ENCODE results near the gene ZNF827.

ZNF827 gene

DNA sequence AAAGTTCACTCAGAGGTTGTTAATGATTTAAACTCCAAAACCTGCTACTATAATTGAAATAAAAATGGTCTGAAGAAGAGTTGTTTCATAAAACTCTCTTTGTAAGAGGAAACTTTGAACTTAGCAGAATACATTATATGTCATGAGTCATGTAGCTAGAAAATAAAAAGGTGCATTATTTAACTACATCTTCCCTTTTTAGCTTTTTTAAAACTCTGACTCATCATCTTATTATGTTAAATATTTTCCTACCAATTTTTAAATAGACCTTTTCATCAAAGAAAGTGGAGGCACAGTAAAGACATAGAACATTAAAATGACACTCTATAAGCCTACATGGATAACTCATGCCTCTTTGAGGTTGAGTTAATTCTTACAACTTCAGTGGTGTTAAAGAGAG, 1.2 kb upstream of the ZNF827 start:
- Histone ChIP-seq H3K36me3 (ENCODE audit: control insufficient read depth in 2 of 2, insufficient read depth in 1 of 2, low read length in 2 of 2) (no peaks in the 10 kb centered on the region), H3K4me3 (ENCODE audit: low read depth, low read length) (no peak overlapping the region), H3K27ac (ENCODE audit: extremely low read depth, low read depth, low read length) (no peak overlapping the region), H3K4me1 (ENCODE audit: control insufficient read depth, insufficient read depth, low read length) (peaks cover 7% of the 10 kb centered on the region), H3K9me3 (ENCODE audit: control insufficient read depth, insufficient read depth, low read depth, low read length) (no peaks in the 10 kb centered on the region)
- TF ChIP-seq ZNF394 (tag by site-specific recombination; IDR thresholded peaks at IDR 0.05; ENCODE audit: borderline replicate concordance): no peak
- 0 out of 2 replicates have a peak, but pooled peaks have one; percentile 34 for TF ChIP-seq ZNF184 (tag by site-specific recombination; IDR thresholded peaks at IDR 0.05)
- ChIA-PET CTCF (interaction anchor here (0.8 kb wide), 1 partner anchor 16 kb away, joined by 3 read pairs; no protein-coding TSS in a partner anchor), POLR2A (no interaction called here)

DNA sequence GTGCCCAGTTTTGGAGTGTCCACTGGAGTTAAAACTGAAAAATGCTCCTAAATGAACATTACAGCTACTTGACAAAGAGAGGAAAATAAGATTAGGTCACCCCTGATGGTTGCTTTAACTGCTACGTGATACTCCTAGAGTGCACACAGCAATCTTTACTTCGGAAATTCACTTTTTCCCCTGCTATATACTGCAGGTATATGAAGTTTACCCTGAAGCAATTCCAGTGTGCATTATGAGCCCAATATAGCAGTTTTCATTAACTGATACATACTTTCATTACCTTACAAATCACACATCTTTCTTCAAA, 773 bp upstream of the ZNF827 start:
- Histone ChIP-seq H3K9me3 (ENCODE audit: control insufficient read depth, insufficient read depth, low read depth, low read length) (no peaks in the 10 kb centered on the region), H3K36me3 (ENCODE audit: control insufficient read depth in 2 of 2, insufficient read depth in 1 of 2, low read length in 2 of 2) (no peaks in the 10 kb centered on the region), H3K27ac (ENCODE audit: extremely low read depth, low read depth, low read length) (no peak overlapping the region), H3K4me3 (ENCODE audit: low read depth, low read length) (peak overlapping the region; percentile 67), H3K4me1 (ENCODE audit: control insufficient read depth, insufficient read depth, low read length) (peaks cover 7% of the 10 kb centered on the region)
- ChIA-PET POLR2A (interaction anchor here (0.7 kb wide), 1 partner anchor 60 kb away, joined by 5 read pairs; no protein-coding TSS in a partner anchor), CTCF (interaction anchor here (0.6 to 0.7 kb wide), 2 partner anchors 9 to 100 kb away, joined by 3 to 4 read pairs; no protein-coding TSS in a partner anchor)
- TF ChIP-seq, protein P1, sequence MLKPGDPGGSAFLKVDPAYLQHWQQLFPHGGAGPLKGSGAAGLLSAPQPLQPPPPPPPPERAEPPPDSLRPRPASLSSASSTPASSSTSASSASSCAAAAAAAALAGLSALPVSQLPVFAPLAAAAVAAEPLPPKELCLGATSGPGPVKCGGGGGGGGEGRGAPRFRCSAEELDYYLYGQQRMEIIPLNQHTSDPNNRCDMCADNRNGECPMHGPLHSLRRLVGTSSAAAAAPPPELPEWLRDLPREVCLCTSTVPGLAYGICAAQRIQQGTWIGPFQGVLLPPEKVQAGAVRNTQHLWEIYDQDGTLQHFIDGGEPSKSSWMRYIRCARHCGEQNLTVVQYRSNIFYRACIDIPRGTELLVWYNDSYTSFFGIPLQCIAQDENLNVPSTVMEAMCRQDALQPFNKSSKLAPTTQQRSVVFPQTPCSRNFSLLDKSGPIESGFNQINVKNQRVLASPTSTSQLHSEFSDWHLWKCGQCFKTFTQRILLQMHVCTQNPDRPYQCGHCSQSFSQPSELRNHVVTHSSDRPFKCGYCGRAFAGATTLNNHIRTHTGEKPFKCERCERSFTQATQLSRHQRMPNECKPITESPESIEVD (tag by site-specific recombination; IDR thresholded peaks at IDR 0.05): peak; percentile 74; the same call in 1 of the 2 replicates
- TF ChIP-seq, protein P2, sequence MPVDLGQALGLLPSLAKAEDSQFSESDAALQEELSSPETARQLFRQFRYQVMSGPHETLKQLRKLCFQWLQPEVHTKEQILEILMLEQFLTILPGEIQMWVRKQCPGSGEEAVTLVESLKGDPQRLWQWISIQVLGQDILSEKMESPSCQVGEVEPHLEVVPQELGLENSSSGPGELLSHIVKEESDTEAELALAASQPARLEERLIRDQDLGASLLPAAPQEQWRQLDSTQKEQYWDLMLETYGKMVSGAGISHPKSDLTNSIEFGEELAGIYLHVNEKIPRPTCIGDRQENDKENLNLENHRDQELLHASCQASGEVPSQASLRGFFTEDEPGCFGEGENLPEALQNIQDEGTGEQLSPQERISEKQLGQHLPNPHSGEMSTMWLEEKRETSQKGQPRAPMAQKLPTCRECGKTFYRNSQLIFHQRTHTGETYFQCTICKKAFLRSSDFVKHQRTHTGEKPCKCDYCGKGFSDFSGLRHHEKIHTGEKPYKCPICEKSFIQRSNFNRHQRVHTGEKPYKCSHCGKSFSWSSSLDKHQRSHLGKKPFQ (tag by site-specific recombination; IDR thresholded peaks at IDR 0.05): no peak

DNA sequence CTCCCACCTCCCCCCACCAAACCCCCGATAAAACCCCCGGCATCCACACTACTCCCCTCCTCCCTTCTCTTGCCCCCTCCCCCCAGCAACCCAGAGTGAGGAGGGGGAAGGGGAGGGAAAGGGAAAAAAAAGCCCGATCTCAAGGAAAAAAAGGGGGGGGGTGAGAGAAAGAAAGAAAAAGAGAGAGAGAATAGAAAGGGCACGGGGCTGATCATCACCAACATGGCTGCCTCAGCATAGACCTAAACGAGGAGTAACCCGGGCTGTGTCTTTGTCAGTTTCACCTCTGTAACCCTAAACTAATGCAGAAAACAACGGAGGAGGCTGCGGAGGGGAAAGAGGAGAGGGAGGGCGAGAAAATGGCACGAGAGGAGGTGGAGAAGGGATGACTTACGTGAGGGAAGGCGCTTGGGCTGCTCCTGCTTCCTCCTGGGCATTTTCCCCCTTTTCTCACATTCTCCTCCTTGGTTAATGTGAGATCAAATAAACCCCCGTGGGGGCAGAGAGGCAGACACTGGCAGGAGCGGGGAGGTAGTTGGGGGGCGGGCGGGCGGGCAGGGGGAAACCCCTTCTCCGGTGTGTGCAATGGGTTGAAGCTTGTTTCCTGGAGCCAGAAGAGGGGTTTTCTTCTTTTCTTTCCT, 532 bp downstream of the ZNF827 start:
- peak overlapping the region; percentile 98; the same call in 1 of the 2 replicates for H3K27ac ChIP-seq (ENCODE audit: extremely low read depth, low read depth, low read length)
- POLR2A ChIA-PET: no interaction called here
- CTCF ChIA-PET: interaction anchor here (0.7 kb wide), 1 partner anchor 310 kb away, joined by 6 read pairs; no protein-coding TSS in a partner anchor
- TF ChIP-seq, protein P3, sequence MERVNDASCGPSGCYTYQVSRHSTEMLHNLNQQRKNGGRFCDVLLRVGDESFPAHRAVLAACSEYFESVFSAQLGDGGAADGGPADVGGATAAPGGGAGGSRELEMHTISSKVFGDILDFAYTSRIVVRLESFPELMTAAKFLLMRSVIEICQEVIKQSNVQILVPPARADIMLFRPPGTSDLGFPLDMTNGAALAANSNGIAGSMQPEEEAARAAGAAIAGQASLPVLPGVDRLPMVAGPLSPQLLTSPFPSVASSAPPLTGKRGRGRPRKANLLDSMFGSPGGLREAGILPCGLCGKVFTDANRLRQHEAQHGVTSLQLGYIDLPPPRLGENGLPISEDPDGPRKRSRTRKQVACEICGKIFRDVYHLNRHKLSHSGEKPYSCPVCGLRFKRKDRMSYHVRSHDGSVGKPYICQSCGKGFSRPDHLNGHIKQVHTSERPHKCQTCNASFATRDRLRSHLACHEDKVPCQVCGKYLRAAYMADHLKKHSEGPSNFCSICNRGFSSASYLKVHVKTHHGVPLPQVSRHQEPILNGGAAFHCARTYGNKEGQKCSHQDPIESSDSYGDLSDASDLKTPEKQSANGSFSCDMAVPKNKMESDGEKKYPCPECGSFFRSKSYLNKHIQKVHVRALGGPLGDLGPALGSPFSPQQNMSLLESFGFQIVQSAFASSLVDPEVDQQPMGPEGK (tag by site-specific recombination; IDR thresholded peaks at IDR 0.05): peak; percentile 43
- TF ChIP-seq, protein P4, sequence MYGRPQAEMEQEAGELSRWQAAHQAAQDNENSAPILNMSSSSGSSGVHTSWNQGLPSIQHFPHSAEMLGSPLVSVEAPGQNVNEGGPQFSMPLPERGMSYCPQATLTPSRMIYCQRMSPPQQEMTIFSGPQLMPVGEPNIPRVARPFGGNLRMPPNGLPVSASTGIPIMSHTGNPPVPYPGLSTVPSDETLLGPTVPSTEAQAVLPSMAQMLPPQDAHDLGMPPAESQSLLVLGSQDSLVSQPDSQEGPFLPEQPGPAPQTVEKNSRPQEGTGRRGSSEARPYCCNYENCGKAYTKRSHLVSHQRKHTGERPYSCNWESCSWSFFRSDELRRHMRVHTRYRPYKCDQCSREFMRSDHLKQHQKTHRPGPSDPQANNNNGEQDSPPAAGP (tag by site-specific recombination; IDR thresholded peaks at IDR 0.05): no peak
- TF ChIP-seq, protein P5, sequence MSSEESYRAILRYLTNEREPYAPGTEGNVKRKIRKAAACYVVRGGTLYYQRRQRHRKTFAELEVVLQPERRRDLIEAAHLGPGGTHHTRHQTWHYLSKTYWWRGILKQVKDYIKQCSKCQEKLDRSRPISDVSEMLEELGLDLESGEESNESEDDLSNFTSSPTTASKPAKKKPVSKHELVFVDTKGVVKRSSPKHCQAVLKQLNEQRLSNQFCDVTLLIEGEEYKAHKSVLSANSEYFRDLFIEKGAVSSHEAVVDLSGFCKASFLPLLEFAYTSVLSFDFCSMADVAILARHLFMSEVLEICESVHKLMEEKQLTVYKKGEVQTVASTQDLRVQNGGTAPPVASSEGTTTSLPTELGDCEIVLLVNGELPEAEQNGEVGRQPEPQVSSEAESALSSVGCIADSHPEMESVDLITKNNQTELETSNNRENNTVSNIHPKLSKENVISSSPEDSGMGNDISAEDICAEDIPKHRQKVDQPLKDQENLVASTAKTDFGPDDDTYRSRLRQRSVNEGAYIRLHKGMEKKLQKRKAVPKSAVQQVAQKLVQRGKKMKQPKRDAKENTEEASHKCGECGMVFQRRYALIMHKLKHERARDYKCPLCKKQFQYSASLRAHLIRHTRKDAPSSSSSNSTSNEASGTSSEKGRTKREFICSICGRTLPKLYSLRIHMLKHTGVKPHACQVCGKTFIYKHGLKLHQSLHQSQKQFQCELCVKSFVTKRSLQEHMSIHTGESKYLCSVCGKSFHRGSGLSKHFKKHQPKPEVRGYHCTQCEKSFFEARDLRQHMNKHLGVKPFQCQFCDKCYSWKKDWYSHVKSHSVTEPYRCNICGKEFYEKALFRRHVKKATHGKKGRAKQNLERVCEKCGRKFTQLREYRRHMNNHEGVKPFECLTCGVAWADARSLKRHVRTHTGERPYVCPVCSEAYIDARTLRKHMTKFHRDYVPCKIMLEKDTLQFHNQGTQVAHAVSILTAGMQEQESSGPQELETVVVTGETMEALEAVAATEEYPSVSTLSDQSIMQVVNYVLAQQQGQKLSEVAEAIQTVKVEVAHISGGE (tag by site-specific recombination; conservative IDR thresholded peaks at IDR 0.05; ENCODE audit: low read depth): no peak
- TF ChIP-seq ZBTB7A (tag by site-specific recombination; IDR thresholded peaks at IDR 0.05; ENCODE audit: low read depth): no peak
- no peak for TF ChIP-seq ZNF658 (tag by site-specific recombination; IDR thresholded peaks at IDR 0.05)
- TF ChIP-seq GFI1B (tag by site-specific recombination; IDR thresholded peaks at IDR 0.05): no peak
- TF ChIP-seq ZNF391 (tag by site-specific recombination; IDR thresholded peaks at IDR 0.05; ENCODE audit: borderline replicate concordance, low read depth): no peak
- TF ChIP-seq EGR2 (tag by site-specific recombination; IDR thresholded peaks at IDR 0.05; ENCODE audit: low read depth): no peak
- 0 out of 2 replicates have a peak, but pooled peaks have one; percentile 13 for TF ChIP-seq ZNF341 (tag by site-specific recombination; IDR thresholded peaks at IDR 0.05; ENCODE audit: low read depth)
- TF ChIP-seq, protein P6, sequence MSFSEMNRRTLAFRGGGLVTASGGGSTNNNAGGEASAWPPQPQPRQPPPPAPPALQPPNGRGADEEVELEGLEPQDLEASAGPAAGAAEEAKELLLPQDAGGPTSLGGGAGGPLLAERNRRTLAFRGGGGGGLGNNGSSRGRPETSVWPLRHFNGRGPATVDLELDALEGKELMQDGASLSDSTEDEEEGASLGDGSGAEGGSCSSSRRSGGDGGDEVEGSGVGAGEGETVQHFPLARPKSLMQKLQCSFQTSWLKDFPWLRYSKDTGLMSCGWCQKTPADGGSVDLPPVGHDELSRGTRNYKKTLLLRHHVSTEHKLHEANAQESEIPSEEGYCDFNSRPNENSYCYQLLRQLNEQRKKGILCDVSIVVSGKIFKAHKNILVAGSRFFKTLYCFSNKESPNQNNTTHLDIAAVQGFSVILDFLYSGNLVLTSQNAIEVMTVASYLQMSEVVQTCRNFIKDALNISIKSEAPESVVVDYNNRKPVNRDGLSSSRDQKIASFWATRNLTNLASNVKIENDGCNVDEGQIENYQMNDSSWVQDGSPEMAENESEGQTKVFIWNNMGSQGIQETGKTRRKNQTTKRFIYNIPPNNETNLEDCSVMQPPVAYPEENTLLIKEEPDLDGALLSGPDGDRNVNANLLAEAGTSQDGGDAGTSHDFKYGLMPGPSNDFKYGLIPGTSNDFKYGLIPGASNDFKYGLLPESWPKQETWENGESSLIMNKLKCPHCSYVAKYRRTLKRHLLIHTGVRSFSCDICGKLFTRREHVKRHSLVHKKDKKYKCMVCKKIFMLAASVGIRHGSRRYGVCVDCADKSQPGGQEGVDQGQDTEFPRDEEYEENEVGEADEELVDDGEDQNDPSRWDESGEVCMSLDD (tag by site-specific recombination; IDR thresholded peaks at IDR 0.05): 0 out of 2 replicates have a peak, but pooled peaks have one; percentile 25

More for the DNA sequence above, 532 bp downstream of the ZNF827 start:
- peak overlapping the region; percentile 67 for H3K4me3 ChIP-seq (ENCODE audit: low read depth, low read length)
- no peaks in the 10 kb centered on the region for H3K36me3 ChIP-seq (ENCODE audit: control insufficient read depth in 2 of 2, insufficient read depth in 1 of 2, low read length in 2 of 2)
- H3K4me1 ChIP-seq (ENCODE audit: control insufficient read depth, insufficient read depth, low read length): peaks cover 7% of the 10 kb centered on the region
- H3K9me3 ChIP-seq (ENCODE audit: control insufficient read depth, insufficient read depth, low read depth, low read length): no peaks in the 10 kb centered on the region

All from HEK293 (cell line).